Right forelimb (tissue), 1 donor: ENCODE data around the gene CRACDL.

Experiments used
- DNase-seq: peaks from one replicate; pipeline ENCODE4 v3.0.0-alpha.2; 2018

The CRACDL gene, protein sequence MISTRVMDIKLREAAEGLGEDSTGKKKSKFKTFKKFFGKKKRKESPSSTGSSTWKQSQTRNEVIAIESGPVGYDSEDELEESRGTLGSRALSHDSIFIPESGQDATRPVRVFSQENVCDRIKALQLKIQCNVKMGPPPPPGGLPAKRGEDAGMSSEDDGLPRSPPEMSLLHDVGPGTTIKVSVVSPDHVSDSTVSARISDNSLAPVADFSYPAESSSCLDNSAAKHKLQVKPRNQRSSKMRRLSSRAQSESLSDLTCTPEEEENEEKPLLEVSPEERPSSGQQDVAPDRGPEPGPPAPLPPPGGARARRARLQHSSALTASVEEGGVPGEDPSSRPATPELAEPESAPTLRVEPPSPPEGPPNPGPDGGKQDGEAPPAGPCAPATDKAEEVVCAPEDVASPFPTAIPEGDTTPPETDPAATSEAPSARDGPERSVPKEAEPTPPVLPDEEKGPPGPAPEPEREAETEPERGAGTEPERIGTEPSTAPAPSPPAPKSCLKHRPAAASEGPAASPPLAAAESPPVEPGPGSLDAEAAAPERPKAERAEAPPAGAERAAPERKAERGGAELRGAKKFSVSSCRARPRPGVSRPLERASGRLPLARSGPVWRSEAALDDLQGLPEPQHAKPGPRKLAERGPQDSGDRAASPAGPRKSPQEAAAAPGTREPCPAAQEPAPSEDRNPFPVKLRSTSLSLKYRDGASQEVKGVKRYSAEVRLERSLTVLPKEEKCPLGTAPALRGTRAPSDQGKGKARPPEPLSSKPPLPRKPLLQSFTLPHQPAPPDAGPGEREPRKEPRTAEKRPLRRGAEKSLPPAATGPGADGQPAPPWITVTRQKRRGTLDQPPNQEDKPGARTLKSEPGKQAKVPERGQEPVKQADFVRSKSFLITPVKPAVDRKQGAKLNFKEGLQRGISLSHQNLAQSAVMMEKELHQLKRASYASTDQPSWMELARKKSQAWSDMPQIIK

DNA sequence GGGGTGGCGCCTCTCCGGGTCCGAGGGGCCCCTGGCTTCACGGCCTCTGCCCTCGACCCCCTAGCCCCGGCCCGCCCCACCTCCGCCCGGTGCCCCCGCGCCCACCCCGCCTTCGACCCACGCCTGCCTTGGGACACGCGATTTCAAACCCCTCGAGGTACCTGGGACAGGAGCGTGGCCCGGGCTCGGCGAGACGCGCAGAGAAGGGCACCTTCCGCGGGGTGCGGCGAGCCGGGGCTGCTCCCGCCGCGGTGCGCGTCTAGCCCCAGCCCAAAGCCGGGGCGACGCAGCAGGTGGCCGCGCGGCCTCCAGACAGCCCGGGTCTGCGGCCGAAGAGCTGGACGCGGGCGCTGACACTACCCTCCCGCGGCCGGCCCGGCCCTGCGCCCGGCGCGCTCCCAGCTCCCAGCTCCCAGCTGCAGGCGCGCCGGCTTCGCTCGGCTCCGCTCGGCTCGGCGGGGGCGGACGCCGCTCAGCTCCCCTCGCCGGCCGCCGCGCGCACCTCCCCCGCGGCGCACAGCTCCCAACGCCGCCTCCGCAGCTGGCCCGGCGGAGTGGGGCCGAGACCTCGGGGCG is at the start of gene CRACDL:
TSS of gene CRACDL (minus strand) at position 449 of the 576 bp plus-strand sequence. CDS start 89,425 bp downstream, outside the sequence.
- peak; percentile 58 for DNase-seq

DNA sequence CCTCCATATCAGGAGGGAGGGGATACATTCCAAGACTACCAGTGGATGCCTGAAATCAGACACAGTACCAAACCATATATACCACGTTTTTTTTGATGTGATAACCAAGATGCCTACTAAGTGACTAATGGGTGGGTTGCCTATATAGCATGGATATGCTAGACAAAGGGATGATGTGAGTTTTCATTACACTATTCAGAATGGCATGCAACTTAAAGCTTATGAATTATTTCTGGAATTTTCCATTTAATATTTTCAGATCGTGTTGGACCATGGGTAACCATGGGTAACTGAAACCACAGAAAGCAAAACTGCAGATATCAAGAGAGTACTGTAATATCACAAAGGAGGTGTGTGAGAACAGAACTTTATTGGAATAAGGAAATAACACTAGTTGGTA is 39.6 kb upstream of the CRACDL start:
- DNase-seq = no peak

DNA sequence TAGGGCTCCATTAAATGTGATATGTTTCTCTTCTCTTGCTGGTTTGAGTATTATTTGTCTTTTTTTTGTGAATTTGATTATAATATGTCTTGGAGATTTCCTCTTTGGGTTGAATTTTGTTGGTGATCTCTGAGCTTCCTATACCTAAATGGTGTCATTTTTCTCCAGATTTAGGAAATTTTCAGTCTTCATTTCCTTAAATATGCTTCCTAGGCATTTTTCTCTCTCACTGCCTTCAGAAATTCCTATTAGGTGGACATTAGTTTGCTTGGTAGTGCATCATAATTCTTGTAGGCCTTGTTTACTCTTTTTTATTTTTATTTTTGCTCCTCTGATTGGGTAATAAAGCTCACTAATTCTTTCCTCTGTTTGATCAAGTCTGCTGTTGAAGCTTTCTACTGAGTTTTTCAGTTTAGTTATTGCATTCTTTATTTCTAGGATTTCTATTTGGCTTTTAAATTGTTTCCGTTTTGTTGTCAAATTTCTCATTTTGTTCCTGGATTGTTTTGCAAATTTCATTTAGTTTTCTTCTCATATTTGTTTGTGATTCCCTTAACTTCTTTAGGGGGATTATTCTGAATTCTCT is 36.6 kb upstream of the CRACDL start:
- no peak for DNase-seq

DNA sequence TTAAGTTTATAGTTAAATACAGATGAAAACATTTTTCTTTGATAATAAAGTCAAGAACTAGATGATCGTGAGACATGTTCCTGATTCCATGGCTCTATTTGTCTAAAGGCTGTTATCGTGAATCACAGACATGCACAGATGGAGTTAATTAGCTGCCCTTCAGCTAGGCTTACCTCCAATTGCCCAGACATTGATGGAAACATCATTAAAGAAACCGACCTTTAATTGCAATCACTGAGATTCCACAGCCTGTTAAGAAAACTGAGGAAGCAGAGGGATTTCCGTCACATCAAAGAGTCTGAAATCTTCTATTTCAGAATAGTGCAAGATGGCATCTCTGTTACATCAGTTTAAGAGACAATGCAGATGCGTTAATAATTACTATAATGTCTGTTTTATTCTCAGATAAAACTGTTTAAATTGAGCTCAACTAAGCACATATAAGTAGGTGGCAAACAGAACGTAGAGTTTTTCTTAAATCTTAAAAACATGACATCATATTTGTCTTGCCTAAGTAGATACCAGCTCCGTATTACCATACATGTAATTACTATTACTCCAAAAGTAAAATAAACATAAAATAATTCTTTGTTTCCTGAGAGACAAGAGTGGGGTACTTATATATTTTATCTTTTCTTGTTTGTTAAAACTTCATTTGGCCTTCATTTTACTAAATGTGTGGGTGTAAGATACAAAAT is 23.9 kb upstream of the CRACDL start:
- no peak for DNase-seq

DNA sequence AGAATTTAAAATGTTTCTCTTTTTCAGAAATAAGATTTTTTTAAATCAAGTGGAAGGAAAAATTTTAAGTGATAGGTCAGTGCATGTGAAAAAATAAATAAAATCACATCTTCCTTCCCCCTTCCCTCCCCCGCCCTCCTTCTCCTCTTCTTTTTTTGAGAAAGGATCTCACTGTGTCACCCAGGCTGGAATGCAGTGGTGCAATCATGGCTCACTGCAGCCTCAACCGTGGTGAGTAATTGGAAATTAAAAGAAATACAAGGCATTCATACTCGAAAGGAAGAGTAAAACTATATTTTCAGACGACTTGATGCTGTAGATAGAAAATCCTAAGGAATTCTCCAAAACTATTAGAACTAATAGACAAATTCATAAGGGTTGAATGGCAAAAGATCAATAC is 16.9 kb upstream of the CRACDL start:
- no peak for DNase-seq

DNA sequence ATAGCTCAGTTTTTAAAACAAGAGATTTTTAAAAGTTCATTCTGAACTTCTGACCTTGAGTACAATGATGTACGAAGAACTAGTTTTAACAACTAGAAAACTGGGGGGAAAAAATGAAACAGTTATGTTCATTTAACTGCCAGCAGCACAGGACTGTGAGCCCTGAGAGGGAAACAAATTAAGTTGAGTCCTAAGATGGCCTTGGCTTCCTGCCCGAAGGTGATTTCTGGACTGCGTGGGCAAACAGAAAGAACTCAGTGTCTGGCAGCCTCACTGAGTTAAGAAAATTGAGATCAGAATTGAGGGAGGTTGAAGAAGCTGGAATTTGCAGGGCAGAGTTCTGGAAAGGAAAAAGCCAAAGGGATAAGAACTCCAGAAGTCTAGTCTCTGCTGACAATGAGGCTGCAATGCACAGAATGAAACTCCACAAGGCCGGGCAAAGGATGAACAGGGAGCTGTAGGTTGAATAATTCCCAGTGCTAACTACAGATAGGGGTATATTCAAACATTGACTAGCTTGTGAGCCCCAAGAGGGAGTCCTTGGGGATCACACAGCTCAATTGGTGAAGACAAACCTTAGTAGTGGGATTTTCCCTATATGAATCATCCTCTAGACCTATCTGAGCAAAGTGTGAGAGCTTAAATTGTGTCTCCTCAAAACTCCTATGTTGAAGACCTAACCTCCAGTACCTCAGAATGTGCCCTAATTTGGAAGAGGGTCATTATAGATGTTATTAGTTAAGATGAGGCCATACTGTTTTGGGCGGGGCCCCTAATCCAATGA is 13.1 kb upstream of the CRACDL start:
- DNase-seq = no peak

DNA sequence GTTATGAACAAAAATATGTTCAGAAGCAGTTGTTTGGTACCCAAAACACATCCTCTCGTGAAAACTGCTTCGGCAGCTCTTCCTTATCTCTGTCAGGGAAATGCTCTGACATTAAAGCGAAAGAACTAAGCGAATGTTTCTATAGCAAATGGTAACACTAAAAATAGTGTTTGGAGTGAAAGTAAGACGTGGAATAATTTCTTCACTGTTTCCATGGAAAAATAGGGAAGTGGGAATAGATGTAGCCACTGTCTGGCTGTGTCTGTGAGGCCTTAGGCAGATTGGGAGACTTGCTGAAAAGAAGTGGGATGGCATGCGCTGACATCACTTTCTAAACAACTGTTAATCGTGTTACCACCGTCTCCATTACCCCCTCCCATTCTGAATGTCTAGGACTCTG is 11.5 kb upstream of the CRACDL start:
- no peak for DNase-seq

DNA sequence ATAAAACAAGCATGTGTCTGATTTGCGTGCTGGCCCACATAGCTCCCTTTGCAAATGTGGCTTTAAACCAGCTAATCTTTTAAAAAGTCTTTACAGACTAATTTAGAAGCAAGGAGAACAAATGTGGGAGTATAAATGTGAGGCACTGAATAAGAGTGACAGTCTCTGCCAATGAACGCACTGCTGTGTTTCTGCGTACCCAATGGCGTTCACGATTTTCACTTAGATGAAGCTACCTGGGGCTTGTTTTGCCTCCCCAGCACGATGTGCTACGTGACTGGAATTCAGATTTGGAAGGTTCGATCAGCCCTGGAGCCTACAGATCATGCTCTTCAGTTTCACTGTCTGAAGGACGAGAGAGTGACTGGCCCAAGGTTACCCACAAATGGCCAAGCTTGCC is 10.8 kb upstream of the CRACDL start:
- no peak for DNase-seq

DNA sequence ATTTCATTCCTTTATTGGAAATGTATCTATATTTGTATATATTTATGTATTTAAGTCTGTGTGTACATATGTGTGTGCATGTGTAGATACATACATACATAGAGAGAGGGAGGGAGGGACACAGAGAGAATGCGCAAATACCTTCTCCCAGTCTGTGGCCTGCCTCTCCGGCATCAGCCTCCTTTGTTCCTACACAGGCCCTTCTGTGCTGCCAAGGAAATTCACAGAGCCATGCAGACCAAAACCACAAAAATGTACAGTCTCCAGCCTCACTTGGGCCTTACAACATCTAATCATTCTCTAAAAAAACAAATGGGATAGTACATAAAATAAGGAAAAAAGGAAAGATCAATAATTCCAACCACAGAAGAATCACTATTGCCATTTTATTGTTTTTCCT is 8.8 kb upstream of the CRACDL start:
- DNase-seq = no peak

DNA sequence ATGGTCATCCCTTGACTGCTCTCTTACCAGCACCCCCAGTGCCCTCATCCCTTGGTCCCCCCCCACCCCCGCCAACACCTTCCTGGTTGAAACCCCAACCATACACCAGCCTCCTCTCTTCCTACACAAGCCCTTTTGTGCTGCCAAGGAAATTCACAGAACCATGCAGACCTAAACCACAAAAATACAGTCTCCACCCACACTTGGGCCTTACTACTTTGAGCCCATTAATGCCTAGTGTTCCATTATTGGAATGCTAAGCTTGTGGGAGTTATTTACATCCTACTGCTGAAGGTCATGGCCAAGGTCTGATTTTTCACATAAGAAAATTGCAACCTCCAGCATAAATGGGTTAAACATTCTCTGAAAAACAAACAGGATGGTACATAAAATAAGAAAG is 4.1 kb upstream of the CRACDL start:
- no peak for DNase-seq

DNA sequence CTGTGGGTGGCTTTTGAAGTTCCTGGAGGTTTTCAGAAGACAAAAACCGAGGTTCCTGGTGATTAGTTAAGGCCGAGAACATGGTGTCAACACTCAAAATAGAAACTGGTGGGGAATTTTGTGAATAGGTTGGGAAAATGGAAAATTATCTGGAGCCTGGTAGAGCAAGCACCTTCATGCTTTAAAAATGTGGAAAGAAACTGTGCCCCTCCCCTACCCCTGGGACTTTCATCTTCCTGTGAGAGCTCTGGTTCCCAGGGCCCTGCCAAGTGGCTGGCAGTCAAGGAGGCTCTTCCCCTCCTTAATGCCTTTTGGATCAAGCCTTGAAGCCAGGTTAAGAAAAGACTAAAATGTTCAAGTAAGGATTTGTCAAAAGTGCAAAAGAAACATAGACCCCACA is 1.9 kb upstream of the CRACDL start:
- DNase-seq = no peak

DNA sequence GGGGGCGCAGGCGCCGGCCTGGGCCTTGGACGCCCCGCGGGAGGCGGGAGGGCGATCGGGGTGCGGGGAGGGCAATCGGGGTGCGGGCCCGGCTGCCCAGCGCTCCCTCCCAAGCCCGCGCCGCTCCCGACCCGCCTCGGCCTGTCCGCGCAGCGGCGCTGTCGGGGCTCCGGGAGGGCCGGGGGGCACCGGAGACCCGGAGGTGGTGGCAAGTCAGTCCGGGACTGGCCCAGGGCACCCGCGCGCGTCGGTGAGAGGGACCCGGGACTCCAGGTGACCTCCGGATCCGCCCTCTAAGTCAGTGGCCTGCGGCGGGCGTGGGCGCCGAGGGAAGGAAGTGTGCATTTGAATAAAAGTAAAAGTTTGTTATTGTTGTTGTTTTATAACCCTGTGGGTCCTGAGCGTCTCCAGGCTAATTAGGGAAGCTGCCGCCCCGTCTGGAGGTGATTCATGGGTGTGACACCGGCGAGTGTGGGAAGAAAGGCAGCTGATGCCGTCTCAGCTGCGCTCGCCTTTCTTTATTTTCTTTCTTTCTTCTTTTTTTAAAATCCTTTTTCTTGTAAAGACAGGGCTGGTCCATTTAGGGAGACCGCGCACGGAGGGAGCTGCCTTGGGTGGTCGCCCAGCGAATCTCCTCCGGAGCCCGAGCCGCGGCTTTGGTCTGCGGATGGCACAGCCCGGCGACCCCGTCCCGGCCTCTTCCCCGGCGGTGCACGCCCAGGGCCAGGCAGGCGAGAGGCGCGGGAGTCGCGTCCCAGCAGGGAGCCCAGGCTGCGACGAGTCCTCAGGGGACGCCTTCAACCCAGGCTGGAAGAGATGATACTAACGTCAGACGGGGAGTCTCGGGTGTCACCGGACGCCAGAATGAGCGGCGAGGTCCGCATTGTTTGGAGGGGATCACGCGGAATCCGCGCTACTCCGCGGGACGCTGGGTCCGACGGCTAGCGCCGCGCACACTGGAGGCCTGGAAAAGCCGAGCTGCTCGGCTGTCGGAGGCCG is 627 bp upstream of the CRACDL start:
- DNase-seq = no peak

DNA sequence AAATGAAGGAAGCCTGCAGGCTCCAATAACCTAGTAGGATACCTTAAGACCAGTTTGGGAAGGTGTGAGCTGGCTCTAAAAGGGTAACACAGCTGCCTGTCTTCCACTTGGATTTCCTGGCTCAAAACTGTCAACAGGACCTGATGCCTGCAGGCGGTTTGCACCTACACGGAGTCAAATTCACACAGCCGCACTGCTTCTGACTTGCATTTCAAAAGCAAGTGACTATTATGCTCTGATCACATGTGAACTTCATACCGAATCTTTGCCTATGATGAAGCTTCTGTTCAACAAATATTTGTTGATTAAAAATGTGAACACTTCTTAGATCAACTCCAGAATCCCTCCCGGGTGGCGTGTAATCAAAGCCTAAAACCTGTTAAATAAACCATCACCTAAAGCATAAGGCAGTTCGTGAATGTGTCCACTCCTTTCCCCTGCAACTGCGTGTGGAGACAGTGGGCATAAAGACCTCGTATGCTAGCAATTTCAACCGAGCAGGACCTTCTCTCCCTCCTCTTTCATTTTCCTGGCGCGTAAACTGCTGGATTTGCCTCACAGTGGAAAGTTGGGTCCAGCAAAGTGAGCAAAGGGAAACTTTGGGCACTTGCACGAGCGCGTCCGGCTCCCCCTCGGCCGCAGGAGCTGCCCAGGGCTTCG is 784 bp downstream of the CRACDL start:
- DNase-seq = peak; percentile 56

DNA sequence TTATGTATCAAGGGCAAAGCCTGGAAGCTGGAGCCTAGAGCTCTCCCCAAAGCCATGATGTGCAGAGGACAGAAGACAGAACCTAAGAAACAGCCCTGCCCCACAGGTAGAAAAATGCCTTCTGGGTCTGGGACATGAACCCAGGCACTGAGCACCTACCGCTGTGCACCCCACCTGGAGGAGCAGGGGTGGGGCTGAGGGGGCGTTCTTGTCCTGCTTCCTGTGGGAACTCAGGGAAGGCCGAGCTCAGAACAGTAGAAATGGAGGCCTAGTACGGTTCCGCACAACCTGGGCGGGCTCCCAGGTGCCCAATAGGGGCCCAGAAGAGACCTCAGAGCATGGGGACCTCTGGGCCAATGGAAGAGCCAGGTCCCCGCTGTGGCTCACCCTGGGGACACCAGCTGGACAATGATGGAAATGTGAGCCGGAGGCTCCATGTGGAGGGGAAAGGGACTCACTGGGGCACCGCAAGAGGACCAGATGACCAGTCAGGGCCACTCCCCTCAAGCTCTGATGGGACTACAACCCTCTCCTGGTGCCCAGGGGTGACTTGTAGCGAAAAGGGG is 3.2 kb downstream of the CRACDL start:
- DNase-seq = no peak

DNA sequence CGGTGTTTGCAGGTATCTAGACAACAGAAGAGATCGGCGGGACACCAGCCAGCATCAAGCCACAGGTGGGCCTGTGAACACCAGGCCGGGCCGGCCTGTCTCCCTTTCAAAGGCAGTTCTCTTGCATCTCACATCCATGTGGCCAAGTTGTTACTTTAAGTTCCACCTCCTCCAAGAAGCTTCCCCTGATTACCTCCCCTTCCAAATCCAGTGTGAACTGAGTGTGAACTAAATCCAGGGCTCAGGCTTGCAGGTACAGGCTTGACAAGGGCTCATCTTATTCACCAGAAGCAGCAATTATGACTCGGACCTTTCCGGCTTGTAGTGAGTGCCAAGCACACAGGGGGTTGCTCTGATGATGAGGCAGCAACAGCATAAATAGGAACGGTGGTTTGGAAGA is 3.9 kb downstream of the CRACDL start:
- DNase-seq = no peak

DNA sequence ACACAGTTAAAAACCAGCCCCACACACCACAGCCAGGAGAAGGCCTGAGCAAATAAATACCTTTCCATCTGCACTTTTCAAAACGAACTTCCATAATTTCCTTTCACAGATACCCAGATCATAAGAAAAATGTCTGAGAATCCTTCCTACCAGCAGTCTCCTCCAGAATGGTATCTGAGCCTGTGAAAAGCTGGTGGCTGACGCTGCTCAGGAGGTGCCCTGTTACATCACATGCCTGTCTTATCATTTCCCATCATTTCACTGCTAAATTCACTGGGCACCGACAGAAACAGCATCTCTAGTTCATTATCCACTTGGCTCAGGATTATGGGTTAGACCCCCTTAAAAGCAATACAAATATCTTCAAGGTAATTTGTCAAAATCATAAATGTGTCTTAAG is 4.4 kb downstream of the CRACDL start:
- no peak for DNase-seq

DNA sequence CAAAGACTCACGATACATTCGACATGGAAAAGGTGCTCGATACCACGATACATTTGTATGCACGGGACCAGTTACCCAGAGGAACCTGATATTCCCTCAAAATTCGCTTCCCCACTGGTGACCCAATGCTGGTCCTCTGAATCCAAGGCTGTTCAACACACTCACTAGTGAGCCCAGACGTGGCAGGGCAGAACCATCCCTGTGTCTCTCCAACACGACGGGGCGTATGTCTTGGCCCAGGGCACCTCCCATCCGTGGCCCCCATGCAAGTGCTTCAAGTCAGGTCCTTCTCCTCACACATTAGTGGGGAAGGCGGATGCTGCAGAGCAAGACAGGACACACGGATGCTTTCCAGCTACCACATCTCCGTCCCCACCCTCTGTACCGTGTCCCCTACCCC is 6.1 kb downstream of the CRACDL start:
- no peak for DNase-seq

DNA sequence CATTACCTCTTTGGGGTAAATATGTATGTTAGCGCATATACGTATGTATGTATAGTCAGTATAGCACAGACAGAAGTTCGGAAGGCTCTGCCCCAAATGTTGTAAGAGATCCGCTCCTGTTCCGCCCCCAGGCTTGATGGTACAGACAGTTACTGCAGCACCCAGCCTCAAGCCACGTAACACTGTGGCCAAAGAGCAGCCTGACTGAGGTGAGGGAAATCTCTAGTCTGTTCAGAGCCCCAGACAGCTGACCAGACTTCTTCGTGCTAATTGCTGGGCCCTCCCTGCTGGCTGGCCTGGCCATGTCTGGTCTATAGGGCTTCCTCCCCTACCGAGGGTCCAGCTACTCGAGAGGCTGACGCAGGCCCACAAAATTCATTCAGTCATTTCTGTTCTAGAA is 7.8 kb downstream of the CRACDL start:
- no peak for DNase-seq

DNA sequence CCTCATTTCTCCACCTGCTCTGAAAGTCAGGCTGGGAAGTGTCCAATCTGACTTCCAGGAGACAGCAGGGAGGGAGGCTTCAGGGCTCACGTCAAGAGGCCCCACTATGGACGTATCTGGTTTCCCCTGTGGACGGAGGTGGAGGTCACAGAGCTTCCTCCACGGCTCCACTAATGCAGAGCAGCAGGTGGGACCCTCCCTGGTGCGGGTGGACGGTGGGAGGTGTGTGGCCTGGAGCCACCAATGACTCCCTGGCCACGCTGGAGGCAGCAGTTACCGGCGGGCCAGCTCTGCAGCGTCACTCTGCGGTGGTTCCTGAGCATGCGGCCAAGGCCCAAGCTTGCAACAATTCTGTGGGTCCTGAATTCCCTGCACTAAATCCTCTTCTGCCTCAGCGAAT is 9.0 kb downstream of the CRACDL start:
- no peak for DNase-seq

DNA sequence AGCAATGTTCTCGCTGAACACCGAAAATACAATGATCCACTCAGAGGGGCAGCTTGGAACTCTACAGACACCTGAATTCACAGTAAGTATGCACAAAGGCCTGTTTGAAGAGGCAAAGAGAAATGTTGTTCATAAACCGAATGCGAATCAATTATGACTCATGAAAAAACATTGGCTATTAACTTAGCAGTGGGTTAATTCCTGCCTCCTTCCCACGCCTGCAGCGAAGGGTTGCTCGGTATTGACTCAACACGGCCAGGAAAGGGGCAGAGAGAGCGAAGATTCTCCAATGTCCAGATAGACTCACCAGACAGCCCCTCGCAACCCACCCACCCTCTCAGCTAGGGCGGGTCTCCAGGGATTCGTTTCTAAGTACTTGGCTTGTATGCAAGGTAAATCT is 9.4 kb downstream of the CRACDL start:
- no peak for DNase-seq
